ENCODE measurements around the gene TXLNG.
A peak's percentile ranks its signal among the peaks of the same experiment; 100 is the strongest.

Gene TXLNG

DNA sequence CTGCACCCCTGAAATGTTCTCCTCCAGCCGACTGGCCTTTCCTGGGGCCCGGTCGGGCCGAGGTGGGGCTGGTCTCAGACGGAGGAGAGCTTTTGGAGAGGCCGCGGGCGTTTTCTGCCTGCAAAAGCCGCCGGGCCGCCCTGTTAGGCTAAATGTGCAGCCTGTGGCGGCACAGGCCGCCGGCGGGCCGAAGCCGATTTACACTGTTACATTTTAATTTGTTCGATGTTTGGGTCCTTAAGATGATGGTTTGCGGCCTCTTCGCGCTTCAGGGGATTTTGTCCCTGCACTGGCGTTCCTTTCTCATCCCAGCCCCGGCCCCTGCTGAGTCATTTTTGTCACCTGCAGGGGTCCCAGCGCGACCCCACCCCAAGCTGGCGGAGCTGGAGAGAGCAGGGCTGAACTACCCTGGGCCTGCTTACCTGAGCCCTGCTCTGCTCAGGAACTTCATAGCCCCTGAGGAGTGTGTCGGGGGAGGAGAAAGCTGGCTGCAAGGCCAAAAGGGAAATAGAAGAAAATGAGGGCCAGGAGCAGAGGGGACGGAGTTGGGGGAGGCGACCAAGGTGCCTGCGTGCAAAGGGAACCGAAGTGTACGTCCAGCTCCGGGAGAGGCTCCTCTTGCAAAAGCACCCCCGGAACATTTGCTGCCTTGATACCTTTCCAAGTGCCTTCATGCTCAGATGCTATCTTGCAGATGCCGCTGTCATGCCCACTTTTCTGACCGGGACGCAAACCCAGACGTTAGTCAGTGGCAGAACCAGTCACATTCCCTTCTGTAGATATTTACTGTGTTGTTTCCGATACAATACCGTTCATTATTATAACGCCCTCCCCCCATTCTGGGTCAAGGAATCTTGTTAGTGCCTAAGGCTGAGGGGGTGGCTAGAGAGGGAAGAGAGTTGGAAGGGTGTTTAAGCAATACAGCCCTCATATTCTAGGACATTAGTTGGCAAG, 84.9 kb downstream of the TXLNG start:
- DNase-seq (ENCODE audit: low read depth in 2 of 2): no peak

DNA sequence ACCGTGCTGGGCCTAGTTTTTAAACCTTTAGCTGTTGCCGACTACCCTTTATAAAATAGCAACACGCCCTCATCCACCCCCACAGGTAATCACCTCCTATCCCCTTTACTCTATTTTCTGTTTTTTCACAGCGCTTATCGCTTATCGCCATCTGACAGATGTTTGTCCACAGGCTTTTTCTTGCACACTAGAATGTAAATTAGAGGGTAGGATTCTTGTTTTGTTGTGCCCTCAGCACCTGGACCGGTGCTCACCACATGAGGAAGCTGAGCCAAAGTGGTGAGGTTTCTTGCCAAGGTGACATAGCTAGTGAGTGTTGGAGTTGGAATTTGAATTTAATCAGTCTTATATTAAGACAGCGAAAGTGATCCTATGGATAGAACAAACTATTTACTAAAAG, 86.8 kb downstream of the TXLNG start:
- no peak for DNase-seq (ENCODE audit: low read depth in 2 of 2)

DNA sequence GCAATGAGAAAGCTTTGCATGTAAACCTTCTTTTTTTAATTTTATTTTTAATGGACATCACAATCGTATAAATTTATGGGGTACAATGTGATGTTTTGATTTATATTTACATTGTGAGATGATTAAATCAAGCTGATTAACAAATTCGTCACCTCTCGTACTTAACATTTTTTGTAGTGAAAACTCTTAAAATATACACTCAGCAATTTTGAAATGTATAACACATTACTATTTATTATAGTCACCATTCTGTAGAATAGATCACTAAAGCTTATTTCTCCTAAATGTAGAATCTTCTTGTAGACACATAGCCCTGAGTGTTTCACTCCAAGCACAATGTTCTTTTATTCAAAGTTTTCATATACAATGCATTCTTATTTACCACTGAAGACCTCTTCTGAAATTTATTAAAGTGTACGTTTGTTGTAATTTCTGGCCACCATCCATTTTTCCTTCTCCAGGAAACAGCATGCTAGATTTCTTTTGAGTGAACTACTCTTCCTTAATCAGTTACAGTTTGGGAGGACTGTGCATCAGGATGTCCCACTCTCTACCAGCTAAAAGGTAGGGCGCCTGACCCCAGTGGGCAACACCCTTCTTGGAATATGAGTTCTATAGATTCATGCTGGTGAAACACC, 88.3 kb downstream of the TXLNG start:
- DNase-seq (ENCODE audit: low read depth in 2 of 2): no peak

DNA sequence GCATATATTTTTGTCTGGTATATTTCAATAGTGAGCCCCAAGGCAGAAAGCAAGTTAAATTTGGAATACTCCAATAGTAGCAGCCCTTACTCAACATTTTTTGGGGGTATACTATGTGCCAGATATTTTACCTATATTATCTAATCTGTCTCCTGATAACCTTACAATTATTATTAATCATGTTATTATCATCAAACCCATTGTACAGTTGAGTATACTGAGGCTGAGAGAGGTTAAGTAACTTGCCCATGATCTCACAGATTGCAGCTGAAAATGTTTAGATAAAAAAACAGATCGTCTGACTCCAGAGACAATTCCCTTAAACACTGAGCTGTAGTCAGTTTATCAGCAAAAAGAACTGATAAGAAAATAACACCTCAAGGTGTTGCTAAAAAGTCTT, 90.4 kb downstream of the TXLNG start:
- no peak for DNase-seq (ENCODE audit: low read depth in 2 of 2)

DNA sequence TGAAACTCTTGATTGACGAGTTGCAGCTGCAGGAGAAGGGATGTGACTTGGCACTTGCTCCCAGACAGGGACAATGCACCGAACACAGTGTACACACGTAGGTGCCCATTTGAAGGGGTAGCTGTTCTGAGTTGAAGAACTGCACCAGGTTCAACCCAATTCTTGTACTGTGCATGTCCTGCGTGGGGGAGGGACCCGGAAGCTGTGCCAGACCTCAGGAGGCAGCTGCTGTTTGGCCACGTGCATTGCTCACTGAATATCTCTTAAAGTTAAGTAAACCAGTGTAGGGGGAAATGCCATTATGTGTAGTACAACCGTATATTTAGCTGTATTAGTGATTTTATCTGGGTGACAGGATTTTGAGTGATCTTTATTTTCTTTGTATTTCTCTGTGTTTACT, 95.9 kb downstream of the TXLNG start:
- DNase-seq (ENCODE audit: low read depth in 2 of 2): no peak

DNA sequence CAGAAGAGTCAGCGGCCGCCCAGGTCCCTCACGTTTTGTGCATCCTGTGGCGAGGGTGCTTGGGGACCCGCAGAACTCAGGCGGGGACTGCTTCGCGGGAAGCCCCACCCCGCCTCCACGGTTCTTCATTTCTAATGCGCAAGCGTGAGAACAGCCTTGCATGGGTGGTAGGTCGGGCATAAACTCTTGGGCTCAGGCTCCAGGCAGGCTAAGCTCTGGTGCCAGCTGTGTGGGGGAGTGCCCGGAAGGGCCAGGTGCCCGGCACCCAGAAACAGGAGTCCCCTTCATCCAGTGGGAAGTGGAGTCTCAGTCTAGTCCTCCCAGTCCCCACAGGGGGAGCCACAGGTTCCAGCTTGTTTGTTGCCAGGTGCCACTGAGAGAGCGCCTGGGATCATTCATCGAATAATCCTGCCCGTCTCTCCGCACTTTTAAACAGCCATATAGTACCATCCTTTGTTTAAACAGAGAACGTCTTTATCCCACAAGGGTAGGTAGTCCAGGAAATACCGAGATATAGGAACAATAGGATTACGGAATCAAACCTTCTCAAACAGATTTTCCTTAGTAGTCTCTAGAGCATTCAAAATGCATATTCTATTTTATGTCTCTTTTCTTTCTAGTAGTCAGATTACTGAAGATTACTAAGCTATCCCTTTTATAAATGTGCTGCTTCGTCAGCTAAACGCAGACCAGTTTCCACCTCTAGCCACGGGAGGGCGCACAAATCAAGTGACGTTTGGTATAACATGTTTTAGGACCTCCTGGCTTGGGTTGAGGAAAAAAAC, 96.6 kb downstream of the TXLNG start:
- DNase-seq (ENCODE audit: low read depth in 2 of 2): peak; percentile 23 to 54

DNA sequence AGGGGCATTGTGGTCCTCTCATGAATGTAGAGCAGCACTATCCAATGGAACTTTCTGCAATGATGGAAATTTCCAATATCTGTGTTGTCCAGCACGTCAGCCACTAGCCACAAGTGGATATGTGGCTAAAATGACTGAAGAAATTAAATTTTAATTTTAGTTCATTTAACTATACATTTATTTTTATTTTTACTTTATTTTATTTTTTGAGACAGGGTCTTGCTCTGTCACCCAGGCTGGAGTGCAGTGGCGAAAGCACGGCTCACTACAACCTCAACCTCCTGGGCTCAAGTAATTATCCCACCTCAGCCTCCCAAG, 97.2 kb downstream of the TXLNG start:
- DNase-seq (ENCODE audit: low read depth in 2 of 2): no peak

DNA sequence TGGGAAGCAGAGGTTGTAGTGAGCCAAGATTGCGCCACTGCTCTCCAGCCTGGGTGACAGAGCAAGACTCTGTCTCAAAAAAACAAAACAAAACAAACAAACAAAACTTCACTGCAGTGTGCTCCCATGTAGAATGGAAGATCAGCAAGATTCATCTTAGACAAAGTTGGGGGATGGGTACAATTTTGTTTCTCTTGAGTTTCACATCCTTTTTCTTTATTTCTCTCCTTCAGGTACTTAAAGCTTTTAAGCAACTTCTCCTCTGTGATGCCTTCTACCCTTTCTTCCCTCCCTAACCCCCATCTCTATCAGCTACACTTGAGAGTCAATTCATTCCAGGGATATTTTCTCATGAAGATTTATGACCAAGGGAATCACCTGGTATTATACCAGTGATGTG, 99.4 kb downstream of the TXLNG start:
- DNase-seq (ENCODE audit: low read depth in 2 of 2): no peak

DNA sequence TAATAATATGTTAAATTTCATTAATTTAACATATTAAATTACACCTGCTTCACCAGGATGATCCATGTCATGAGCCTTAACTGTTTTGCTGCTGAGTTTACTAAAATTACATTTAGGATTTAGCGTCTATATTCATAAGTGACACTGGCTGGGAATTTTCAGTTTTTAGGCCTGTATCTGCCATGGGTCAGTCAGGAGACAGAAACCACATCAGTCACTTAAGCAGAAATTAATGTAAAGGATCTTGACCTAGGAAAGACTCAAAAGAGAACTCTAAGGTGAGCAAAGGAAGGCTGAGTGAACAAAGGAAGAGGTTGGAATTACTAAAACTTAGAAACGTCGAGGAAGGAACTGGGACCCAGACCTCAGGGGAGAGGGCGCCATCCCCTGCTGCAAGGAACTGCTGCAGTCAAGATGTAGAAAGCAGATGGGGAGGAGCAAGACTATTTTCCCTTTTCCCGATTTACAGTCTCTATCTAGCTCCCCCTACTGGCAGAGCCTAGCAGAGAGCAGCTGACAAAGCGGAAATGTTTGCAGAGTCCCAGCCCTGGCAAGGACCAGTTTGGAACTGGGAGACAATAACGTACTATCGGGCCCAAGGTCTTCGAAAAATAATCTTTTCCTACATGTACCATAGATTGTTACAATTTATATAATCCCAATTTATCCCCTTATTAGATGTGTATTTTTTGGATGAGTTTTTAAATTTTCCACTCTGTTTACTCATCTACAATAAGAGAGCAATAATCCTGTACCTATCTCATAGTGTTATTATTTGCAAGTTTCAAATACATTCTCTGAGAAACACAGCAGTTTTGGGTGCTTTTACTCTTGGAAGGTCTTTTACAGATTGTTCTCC, 106.5 kb downstream of the TXLNG start:
- peak in 1 of 2 donors; percentile 18 for DNase-seq (ENCODE audit: low read depth in 2 of 2)
